UCSD-AML1 (cell line): ENCODE results near the gene AOC2.

Experiments
- DNase-seq: peaks from one replicate; lab custom pipeline; 2025; ENCODE audit not compliant: unreplicated experiment; lab: John Stamatoyannopoulos, UW

The AOC2 gene, protein sequence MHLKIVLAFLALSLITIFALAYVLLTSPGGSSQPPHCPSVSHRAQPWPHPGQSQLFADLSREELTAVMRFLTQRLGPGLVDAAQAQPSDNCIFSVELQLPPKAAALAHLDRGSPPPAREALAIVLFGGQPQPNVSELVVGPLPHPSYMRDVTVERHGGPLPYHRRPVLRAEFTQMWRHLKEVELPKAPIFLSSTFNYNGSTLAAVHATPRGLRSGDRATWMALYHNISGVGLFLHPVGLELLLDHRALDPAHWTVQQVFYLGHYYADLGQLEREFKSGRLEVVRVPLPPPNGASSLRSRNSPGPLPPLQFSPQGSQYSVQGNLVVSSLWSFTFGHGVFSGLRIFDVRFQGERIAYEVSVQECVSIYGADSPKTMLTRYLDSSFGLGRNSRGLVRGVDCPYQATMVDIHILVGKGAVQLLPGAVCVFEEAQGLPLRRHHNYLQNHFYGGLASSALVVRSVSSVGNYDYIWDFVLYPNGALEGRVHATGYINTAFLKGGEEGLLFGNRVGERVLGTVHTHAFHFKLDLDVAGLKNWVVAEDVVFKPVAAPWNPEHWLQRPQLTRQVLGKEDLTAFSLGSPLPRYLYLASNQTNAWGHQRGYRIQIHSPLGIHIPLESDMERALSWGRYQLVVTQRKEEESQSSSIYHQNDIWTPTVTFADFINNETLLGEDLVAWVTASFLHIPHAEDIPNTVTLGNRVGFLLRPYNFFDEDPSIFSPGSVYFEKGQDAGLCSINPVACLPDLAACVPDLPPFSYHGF

GRCh38 chr17:42844271-42844670, at the start of gene AOC2:
AOC2 (plus strand) TSS chr17:42844580; CDS start chr17:42844627, 47 bp downstream.
- DNase-seq, result no peak

GRCh38 chr17:42795061-42795460, 49.3 kb upstream of the AOC2 start:
- DNase-seq, result no peak

- DNase-seq, result no peak
Observed at GRCh38 chr17:42795465-42795864, 48.9 kb upstream of the AOC2 start.

GRCh38 chr17:42796066-42796758, 48.2 kb upstream of the AOC2 start:
- no peak for DNase-seq

DNA sequence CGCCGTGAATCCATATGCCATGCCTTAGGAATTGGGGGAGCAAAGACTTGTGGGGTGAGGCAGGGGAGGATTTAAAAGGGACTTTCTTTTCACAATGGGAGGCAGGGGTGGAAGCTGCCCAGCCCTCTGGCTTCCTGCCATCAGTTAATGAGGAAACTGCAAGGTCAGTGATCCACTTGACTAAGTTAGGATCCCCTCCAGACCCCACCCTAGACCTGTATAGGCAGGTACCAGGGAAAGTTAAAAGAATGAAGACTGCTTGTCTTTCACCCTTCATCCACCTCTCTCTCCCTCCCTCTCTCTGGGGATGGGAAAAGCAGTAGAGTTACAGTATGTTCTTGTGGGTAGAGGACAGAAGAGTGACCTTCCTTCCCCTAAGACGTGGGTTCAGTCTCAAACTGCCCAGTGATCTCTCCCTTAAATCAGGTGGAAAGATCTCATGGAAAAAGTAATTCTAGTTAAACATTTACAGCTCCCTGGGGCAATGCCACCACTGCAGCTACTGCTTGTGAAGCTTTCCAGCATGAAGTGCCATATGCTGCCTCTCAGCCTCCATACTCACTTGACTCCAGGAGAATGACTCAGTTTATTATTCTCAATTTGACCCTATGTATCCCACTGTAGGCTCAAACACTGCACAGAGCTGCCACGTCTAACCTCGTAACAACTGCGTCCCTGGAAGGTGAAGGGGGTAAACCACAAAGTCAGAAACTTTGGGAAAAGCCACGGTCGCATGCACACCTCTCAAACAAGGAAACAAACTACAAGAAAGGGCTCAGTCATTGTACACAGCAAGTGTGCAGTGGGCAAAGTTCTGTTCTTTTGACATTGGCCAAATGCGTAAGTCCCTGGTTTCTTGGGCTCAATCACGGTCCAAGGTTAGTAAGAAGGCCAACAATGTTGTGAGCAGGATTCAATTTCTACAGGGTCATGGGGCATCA, 47.0 kb upstream of the AOC2 start:
- no peak for DNase-seq

GRCh38 chr17:42798011-42798382, 46.4 kb upstream of the AOC2 start:
- no peak for DNase-seq

DNA sequence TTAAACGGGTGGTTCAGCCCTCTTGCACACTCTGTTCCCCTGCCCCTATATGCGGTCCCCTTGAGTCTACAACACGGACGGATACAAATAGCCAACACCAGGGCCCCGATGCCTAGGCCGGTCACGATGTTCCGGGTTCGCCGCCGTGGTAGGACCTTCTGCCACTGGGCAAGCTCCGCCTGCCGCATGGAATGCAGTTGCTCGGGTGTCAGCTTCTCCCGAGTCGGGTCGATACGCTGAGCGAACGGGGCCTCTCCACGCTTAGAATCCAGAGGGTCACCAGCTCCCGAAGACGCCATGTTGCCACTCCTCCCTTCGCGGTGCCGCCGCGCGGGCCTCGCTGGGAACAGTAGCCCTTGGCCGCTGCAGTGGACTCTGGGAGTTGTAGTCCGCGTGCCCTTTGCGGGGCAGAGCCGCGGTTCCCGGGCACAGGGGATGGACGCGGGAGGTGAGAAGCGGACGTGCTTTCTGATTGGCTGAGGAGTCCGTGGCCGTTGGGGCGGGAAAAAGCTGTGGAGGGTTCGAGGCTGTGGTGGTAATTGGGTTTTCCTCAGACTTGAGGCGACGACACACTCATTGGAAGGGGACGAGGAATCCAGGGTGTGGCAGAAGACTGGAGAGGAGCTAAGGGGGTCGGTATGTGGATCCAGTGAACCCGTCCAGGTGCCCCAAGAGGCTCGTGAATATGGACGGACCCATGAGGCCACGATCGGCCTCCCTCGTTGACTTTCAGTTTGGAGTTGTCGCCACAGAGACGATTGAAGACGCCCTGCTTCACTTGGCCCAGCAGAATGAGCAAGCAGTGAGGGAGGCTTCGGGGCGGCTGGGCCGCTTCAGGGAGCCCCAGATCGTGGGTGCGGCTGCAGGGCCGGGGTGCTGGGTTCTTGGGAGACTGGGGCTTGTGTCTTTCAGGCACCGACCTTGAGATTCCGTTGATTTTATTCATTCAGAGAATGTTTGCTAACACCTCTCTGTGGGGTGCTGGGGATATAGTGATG, 45.7 kb upstream of the AOC2 start, which contains the start of the genes CNTD1 and COA3:
TSS of gene CNTD1 (plus strand) at position 479 of the 998 bp plus-strand sequence. CDS start at position 686, 207 bp downstream.
TSS of gene COA3 (minus strand) at position 322 of the 998 bp plus-strand sequence. CDS start at position 299, 23 bp downstream.
- DNase-seq, result peak; percentile 82

DNA sequence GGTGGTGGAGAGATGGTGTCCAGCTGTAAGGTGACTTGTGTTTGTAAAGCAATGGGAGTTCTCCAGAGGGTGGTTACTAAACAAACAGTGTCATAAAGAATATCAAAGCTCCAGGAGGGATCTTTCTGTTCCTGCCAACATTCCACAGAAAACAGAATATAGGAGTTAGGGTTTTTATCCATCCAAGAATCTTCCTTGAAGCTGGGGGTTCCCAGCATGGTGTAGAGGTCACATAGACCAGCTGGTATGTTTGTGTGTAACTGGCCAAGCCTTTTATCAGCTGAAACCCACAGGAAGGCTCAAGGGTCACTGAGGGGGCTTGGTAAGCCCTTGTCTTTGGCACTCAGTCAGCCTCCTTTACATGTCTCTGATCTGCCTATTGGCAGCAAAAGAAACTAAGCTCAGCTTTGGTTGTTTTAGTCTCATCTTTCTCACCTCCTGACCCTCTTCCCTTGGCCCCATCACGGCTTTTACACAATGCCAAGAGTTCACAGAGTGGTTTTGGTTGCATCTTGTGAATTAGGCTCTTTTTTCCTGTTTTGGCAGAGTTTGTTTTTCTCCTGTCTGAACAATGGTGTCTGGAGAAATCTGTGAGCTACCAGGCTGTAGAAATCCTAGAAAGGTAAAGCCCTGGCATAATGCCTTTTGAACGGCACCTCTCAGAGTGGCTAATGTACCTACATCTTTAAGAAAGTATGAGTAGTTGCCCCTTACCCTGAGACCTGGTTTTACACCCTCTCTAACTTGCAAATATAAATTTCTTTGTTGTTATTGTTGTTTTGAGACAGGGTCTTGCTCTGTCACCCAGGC, 41.1 kb upstream of the AOC2 start:
- no peak for DNase-seq

DNA sequence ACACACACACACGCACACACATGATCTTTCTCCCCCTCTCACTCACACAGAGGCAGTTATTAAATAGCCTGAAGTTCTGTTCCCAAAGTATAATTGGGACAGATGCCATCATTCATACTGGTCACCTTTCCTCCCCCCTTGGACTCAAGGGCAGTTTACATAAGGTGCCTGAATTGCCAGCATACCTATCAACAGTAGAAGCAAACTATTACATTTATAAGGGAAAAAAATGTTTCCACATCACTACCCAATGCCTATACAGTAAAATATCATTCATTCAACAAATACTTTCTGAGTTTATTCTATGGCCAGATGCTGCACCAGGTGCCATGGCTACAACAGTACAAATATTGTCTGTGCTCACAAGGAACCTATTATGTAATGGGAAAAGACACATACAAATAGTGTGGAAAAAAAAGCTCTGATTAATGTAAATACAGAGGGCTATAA, 39.4 kb upstream of the AOC2 start:
- DNase-seq, result no peak

- no peak for DNase-seq
Observed at GRCh38 chr17:42806249-42806648, 38.1 kb upstream of the AOC2 start.

DNA sequence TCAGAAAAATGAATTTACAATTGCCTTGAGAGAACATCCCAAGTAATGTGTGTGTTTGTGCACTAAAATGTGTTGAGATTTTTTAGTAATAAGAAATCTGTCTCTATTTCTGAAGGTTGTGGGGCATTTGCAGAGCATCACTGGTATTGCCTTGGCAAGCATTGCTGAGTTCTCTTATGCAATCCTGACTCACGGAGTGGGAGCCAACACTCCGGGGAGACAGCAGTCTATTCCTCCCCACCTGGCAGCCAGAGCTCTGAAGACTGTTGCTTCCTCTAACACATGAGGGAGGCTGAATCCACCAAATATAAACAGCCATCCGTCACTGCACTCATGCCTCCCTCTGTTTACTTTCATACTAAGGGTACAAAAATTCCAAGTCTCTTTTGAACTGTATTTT, 35.1 kb upstream of the AOC2 start:
- no peak for DNase-seq

- no peak for DNase-seq
Observed at GRCh38 chr17:42814633-42815399, 29.6 kb upstream of the AOC2 start.

DNA sequence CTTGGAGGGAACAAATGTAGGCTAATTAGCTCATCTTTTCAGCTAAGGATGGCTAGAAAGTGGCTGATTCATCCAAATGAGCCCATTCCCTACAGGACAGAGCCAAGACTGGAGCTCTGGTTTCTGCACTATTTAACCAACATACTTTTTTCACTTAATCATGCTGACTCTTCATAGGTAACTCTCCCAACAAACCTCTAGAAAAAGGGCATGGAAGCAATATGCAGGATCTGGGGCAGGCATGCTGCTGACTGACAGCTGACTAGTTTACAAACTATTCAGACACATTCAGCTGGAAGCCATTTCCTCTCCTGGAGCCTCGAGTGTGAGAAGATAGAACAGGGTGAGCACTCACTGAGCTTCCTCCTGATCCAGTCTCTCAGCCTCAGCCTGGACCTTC, 26.5 kb upstream of the AOC2 start:
- no peak for DNase-seq

- DNase-seq, result no peak
Observed at GRCh38 chr17:42818379-42818778, 26.0 kb upstream of the AOC2 start.

- DNase-seq, result peak; percentile 60
Observed at GRCh38 chr17:42819939-42820535, 24.3 kb upstream of the AOC2 start.

DNA sequence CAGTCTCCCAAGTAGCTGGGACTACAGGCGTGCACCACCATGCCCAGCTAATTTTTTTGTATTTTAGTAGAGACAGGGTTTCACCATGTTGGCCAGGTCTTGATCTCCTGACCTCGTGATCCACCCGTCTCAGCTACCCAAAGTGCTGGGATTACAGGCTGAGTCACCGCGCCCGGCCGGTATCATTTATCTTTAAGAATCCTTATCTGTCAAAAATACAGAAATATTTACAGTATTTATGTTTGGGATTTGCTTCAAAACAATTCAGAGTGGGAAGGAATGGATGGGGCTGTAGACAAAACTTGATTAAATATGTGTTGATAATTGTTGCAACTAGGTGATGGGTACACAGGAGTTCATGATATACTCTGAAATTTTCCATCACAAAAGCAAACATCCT, 23.2 kb upstream of the AOC2 start:
- no peak for DNase-seq

DNA sequence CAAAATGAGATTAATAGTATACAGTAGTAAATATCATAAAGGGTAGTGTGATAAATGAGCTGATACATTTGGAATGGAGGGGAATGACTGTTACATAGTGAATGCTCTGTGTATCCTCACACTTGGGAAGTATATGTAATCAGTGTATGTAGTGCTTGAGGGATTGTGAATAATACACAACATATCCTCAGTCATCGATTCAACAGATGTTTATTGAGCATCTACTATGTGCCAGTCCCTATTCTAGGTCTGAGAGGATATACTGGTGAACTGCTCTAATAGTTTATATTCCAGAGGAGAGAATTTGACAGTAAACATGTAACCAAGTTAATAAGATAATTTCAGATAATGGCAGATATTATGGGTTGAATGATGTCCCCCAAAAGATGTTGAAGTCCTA, 16.9 kb upstream of the AOC2 start:
- DNase-seq, result no peak
